NT2/D1 (cell line): ENCODE measurements around the gene HAUS8.

Experiments
- SUZ12 ChIP-seq: IDR thresholded peaks from 2 replicates; pipeline ENCODE4 v1.6.1; 2011; ENCODE audit not compliant: insufficient read length, insufficient read depth; ENCODE audit errors: extremely low read depth
- ZNF274 ChIP-seq: IDR thresholded peaks from 2 replicates; pipeline ENCODE4 v1.6.1; 2011; ENCODE audit warnings: mild to moderate bottlenecking, low read depth, low read length

- TF ChIP-seq ZNF274: no peak
- TF ChIP-seq SUZ12: no peak
Observed at GRCh38 chr19:17037966-17038500, 37.2 kb downstream of the HAUS8 start.
